ENCODE measurements around the gene ADD2. TPM values are rescaled to one million over a fixed set of nuclear protein-coding genes. Genes with fewer than 3 reads are reported as not detected.

The ADD2 gene
- total RNA-seq, 1 donor from 2014 or later, result 2.0 TPM

DNA sequence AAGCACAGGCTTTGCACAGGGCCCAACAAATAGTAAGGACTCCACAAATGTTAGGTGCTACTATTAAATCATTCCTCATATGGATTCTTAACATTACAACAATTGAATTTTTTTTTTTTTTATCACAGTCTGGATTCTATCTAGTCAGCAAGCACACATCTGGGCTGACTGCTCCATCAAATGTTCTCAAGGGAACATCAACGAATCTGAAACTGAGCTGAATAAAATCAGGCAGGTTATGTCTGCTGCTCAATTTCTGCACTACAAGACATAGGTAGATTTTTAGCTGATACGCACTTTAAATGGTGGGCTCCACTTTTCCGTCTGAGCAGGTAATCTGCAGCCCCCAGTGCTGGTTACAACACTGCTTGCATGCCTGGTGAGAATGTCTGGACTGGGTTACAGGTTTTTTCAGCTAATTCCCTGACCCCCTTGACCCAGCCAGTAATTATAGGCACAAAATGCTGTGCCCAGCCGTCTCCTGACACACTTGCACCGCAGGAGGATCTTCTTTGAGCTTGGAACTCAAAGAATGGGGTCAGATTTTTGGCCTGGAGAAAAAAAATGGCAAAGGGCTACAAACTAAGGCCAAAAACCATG is 44.6 kb downstream of the ADD2 start:
- no peak for DNase-seq (ENCODE audit: low read depth in 2 of 2)

- no peak for DNase-seq (ENCODE audit: low read depth in 2 of 2)
Measured at GRCh38 chr2:70720124-70720523, 47.9 kb downstream of the ADD2 start.

DNA sequence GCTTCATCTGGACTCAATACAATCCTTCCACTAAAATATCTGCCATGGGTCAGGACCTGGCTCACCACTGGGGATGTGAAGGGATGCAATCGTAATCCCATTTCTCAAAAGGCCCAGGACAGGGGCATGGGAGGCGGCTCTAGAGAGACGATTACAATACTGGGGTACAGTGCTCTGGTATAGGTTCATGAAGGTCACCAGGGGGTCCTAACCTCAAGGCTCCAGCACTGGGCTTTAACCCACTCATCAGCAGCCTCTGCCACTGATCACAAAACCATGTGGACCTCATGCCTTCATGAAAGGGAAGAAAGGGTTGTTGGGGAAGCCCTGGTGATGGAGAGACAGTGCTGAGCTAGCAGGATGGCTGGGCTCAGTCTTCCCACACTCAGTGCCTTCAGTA is 48.8 kb downstream of the ADD2 start:
- no peak for DNase-seq (ENCODE audit: low read depth in 2 of 2)

- no peak for DNase-seq (ENCODE audit: low read depth in 2 of 2)
Measured at GRCh38 chr2:70718736-70719135, 49.3 kb downstream of the ADD2 start.

GRCh38 chr2:70718241-70718640 is 49.8 kb downstream of the ADD2 start:
- DNase-seq (ENCODE audit: low read depth in 2 of 2), result no peak

DNA sequence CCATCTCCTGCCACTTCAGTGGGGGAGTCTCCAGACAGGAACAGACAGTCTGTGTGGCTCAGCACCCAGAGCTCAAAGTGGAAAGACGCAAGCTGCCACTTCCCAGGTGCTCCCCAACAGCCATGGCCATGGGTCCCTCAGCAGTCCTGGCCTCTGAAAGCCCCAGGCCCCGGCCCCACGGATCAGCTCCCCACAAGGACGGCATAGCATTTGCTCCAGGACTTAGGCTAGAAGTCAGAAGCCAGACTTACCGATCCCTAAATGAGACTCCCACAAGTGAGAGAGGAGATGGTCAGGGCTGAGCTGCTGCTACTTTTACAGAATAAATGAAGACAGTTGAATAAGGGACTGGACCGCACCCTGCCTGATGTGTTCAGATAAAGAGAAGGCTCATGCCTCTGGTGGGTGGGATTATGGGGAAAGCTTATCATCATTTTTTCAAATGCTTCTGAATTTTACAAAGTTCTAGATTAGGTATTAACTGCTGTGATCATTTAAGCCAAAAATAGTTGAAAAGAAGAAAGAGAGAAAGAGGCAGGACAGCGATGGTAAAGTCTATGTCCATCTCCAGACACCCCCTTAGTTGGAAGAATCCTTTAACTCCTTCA is 50.5 kb downstream of the ADD2 start:
- no peak for DNase-seq (ENCODE audit: low read depth in 2 of 2)

DNA sequence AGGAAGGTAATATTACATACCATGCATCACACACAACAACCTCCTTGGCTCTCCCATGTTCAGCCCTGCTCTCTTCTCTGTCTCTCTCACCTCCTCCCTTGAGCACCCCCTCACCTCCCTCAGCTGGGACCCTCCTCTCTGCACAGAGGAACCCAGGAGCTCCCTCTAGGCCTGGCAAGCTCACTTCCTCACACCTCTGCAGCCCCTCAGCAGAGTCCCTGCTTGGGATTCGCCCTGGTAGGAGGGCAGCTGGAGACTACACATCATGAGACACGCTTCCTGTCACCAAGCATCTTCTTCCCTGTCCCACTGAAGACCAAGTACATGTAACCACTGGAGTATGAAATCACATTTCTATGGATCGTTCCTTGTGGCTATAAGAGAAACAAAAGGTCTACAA is 51.0 kb downstream of the ADD2 start:
- DNase-seq (ENCODE audit: low read depth in 2 of 2), result no peak

DNA sequence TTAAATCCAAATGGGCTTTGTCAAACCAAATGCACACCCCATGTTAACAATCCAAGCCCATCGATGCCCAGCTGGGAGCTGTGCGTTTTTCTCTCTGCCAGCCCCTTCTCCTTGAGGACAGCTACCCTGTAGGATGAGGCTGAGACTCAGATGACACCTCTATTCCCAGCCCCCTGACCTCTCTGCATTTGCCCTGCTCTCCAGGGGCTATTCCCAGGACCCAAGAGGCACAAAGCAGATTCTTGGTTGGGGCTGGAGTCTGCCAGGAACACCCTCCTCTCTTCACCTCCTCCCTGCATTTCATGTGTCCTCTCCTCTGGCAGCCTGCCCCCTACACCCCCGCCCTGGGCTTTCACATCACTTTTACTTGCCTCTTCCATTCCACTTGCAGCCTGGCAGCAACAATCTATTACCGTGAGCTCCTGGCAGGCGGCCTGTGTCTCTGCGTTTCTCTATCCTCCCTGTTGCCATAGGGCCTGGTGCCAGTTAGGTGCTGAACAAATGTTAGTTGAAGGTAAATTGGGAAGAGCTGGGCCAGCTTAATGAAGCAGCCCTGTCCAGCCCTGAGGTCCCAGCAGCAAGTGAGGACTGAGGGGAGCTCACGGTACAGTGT is 51.8 kb downstream of the ADD2 start:
- no peak for DNase-seq (ENCODE audit: low read depth in 2 of 2)

DNA sequence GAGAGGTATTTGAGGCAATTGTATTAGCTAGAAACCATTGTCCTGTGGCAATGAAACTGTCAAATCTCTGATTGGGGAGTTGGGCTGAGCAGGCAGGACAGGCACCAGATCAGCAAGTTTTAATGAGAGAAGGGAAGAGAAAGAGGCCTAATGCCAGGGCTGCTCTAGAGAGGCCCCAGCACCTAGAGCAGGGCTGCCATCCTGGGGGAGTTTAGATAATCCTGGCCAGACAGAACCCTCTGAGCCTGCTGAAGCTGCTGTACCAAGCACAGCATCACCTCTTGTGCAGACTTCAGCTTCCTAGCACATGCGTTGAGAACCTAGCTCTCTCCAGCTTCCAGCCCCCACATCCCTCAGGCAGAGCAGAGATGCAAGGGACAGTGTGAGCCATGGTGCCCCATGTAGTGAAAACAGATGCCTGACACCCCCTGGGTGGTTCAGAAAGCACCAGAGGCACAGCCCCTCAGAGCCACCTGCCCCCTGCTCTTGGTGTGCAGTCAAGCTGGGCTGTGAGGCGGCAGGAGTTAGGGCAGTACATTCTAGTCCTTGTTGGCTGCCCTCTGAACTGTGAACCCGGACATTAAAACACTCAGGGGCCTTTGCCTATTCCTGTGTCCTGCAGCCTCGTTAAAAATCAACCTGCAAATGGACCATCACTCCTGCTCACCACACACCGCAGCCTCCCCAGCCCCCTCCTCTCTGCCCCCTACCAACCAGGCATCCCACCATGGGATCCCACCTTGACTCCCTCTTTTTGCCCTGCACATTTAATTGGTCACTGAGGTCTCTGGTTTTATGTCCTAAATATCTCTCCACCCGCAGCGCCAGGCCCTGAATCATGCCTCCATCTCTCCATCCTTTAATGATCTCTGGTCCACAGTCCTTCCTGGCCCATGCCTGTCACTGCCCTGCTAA is 52.7 kb downstream of the ADD2 start:
- no peak for DNase-seq (ENCODE audit: low read depth in 2 of 2)

DNA sequence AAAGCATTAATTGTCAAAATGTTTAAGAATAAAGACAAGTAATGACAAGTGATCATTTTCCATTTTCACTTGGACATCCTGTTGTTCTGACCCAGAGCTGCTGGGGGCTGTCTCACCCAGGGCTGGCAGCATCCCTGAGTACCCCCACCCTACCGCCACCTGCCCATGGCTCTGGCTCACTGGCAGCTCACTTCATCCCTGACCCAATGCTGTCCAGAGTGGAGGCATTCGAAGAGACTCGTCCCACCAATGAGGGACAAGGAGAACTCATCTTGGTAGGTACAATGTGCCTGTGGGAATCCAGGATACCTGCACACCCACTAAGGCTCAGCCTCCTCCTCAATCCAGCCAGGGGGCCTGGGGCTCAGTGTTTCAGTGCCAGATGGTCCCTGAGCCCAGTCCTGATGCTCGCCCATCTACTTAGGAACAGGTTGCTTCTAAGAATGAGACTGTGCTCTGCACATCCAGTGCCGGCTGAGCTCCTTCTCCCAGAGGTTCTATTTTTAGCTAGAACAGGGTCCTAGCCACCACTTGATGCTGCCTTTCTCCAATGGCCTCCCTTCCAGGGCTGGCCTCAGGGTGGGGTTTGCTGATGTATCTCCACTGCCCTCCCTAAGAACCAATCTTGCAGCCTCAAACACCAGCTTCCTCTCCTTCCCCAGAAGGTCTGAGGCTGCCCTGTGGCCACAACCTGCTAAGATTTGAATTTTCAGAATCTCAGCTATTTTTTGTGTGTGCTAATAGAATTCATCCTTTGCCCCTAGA is 53.7 kb downstream of the ADD2 start:
- DNase-seq (ENCODE audit: low read depth in 2 of 2), result no peak

DNA sequence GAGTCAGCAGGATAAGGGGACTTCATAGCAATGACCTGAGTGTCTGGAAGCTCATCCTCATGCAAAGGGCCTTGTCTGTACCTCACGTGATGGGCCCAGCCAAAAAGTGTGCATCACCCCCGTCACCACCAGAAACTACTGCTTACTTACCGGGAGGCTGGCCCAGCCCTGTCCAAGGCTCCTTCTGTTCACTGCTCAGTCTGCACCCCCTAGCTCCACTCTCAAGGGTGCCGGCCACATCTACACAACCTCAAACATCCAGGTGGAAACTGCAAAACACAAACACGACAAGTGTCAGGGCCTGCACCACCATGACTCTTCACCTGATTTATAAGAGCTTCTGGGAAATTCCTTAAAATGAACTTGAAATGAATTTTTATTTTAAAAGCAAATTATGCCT is 55.1 kb downstream of the ADD2 start:
- no peak for DNase-seq (ENCODE audit: low read depth in 2 of 2)

- no peak for DNase-seq (ENCODE audit: low read depth in 2 of 2)
Measured at GRCh38 chr2:70711191-70711590, 56.8 kb downstream of the ADD2 start.

DNA sequence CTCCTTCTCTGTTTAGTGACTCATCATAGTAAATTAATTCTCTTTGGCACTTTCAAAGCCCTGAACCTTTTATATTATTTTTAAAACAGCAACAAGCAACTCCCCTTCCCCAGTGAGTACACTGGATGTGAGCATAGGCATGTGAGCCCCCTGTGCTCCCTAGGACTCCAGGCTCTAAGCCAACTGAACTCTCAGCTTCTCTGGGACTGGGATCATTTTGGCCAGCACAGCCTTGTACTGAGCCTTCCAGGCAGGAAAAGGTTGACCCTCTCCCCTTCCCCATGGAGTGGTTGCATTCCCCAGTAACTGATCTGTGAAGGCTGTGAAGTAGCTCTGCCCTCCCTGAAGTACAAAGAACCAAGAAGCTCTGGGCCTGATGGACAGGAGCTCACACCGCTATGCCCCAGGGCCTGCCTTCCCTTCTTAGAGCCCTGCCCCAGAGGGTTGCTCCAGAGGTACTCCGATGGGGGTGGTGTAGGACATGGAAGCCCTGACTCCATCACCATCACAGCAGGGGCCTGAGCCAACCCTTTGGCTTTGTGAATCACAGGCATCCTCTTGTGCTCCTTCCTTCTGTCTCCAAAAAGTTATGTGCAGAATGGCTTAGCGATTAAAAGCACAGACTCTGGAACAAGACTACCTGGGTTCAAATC is 57.8 kb downstream of the ADD2 start:
- DNase-seq (ENCODE audit: low read depth in 2 of 2), result no peak

- DNase-seq (ENCODE audit: low read depth in 2 of 2), result no peak
Measured at GRCh38 chr2:70709275-70710037, 58.5 kb downstream of the ADD2 start.

DNA sequence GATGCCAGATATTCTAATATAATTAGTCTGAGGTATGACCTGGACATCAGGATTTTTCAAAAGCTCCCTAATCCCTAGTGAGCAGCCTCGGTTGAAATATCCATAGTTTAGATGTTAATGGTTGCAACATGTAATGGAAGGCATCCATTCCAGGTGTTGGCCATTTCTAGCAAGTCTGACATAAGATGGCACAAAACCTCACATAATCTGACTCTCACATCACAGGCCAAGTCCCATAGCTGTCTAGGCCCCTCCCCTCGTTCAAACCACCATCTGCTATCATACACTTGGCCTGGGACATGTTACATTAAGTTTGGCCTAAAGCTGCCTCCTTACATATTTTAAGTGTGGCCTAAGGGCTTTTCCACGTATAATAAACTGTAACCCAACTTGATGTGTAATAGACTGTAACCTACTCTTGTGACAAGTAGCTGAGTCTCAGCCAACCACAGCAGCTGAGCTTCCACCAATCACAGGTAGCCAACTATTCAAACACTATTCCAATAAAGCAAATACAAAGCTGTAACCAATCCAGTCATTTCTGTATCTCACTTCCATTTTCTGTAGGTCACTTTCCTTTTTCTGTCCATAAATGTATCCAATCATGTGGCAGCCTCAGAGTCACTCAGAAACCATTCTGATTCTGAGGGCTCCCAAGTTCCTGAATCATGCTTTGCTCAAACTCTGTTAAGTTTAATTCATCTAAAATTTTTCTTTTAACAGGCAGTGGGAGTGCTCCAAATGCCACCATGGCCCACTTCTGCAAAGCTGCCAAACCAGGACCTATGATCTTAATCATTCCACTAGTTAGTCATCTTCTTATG is 59.4 kb downstream of the ADD2 start:
- no peak for DNase-seq (ENCODE audit: low read depth in 2 of 2)

DNA sequence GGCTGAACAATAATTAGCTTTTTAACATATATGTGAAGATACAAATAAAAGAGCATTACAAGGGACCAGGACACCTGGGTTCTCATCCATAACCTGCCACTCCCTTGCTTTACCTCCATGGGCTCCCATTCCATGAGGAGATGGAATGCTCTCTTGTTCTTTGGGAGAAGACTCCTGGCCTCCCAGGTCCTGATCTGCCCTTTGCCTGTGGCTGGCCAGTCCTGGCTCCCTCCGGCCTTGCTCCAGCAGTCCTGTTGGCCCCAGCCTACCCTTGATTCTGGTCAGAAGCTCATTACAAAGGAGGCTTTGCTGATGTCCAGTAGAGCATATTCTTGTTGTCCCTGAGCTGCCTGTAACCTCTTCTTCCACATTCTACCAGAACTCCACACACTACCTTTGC is 60.3 kb downstream of the ADD2 start:
- DNase-seq (ENCODE audit: low read depth in 2 of 2), result no peak

- DNase-seq (ENCODE audit: low read depth in 2 of 2), result no peak
Measured at GRCh38 chr2:70706026-70706795, 61.8 kb downstream of the ADD2 start.

- DNase-seq (ENCODE audit: low read depth in 2 of 2), result no peak
Measured at GRCh38 chr2:70705160-70705850, 62.7 kb downstream of the ADD2 start.

Measured in lung microvascular endothelial cell (primary cell).